A172 (cell line): ENCODE results near the gene DNAJC1. TPM values are rescaled to one million over a fixed set of nuclear protein-coding genes. Genes with fewer than 3 reads are reported as not detected.
"Not testable (repeated sequence)": the region's sequence is repeated elsewhere in the genome, so short reads cannot be mapped to it uniquely, and the experiment has no call there.

Experiments used
- DNase-seq: peaks from one replicate; pipeline ENCODE4 v3.0.0-alpha.2; 2015; ENCODE audit warnings: low spot score
- total RNA-seq: library from RNA; depleted of rRNA; stranded (reverse); fragments of >200 nt; shearing (Covaris generic); gene quantifications from 2 replicates; pipeline ENCODE4 v1.2.3, GENCODE V29; 2014

Gene DNAJC1
- total RNA-seq, 1 experiment from 2014 or later: 28.5 TPM

DNA sequence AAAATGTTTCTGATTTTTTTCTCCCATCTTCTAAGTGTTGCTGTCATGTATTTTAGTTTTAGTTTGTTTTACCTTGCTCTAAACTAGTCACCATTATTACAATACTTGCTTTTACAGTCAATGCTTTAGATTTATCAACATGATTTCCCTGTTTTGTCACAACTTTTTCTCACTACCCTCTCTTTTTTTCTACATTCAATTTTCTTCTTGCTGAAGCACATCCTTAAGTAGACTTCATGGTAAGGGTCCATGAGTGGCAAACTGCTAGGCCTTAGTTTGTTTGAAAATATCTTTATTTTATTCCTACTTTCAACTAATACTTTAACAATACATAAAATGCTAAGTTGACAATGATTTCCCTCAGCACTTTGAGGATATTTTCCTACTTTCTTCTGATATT, 173.5 kb downstream of the DNAJC1 start:
- DNase-seq: no peak

DNA sequence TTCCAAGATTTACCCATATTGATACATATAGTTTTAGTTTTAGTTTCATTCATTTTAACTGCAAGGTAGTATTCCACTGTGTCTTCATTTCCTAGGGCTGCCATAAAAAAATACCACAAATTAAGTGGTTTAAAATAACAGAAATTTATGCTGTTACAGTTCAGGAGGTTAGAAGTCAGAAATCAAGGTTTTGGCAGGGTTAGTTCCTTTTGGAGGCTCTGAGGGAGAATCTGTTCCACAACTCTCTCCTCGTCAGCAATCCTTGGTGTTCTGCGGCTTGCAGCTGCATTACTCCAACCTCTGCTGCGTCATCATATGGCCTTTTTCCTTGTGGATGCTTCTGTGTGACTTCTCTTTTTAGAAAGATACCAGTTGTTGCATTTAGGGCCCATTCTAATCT, 176.2 kb downstream of the DNAJC1 start:
- no peak for DNase-seq

DNA sequence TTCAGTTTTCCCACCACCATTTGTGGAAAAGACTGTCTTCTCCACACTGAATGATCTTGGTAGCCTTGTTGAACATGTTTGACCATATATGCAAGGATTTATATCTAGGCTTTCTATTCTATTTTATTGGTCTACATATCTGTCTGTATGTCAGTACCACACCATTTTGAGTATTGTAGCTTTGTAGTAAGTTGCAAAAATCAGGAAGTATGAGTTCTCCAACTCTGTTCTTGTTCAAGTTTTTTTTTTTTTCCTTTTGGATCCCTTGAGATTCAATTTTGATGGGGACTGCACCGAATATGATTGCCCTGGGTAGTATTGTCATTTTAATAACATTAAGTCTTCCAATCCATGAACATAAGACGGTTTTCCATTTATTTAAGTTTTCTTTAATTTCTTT, 176.8 kb downstream of the DNAJC1 start:
- no peak for DNase-seq

DNA sequence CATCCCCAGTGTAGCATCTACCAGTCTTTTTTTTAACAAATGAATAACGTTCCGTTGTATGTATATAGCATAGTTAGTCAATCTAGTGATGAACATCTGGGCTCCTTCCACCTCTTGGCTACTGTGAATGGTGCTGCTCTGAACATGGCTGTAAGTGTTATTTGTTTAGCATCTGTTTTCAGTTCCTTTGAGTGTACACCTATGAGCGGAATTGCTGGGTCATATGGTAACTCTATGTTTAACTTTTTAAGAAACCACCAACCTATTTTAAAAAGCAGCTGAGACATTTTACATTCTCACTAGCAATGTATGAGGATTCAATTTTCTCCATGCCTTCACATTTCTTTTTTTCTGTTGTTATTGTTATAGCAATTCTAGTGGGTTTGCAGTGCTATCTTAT, 178.2 kb downstream of the DNAJC1 start:
- no peak for DNase-seq

DNA sequence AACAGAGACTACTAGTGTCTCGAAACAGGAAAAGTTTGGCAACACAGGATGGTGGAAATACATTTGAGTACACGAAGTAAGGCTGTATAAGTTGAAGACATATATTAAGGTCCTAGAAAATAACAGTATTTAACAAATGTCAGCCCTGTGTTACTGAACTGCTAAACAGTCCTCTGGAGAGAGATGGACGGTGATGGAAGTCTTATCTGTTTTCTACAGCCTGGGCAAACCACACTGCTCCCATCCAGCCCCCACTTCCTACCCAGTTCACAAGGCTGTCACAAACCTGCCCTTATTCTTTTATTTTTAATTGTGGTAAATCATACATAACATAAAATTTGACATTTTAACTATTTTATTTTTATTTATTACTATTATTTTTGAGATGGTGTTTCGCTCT, 179.1 kb downstream of the DNAJC1 start:
- DNase-seq: no peak

DNA sequence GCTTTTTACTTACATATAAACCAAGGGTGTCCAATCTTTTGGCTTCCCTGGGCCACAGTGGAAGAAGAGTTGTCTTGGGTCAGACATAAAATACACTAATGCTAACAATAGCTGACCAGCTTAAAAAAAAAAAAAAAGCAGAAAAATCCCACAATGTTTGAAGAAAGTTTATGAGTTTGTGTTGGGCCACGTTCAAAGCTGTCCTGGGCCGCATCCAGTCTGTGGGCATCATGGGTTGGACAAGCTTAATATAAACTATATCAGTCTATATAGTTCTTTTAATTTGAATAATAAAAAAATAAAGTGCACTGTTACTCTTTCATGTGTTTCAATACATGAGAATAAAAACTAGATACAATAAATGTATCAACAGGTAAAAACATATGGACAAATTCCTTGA, 179.9 kb downstream of the DNAJC1 start:
- no peak for DNase-seq

DNA sequence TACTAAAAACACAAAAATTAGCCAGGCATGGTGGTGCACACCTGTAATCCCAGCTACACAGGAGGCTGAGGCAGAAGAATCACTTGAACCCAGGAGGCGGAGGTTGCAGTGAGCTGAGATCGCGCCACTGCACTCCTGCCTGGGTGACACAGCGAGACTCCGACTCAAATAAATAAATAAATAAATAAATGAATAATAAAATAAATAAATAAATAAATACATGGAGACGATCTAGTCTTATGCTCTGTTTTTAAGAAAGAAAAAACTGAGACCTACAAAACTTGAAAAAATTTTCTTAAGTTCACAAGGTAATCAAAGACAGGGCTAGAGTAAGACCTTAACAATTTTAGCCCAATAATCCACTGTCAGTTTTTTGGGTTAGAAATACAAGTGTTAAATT, 181.3 kb downstream of the DNAJC1 start:
- not testable (repeated sequence) for DNase-seq

DNA sequence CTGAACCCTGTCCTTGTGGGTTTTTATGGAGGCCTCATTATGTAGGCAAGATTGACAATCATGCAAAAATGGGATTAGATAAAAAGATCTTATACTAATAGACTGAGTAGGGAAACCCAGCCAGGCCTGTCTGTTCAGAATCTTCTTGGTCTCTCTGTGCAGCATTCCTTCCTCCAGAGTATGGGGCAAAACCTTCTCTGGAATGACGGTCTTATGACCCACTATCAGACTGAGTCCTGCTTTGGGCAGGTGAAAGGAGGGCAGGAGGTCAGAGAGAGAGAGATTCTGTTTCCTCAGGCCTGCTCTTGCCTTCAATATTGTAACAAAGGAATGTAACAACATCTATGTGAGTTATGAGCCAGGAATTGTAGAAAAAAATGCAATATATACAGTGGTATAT, 182.6 kb downstream of the DNAJC1 start:
- no peak for DNase-seq

DNA sequence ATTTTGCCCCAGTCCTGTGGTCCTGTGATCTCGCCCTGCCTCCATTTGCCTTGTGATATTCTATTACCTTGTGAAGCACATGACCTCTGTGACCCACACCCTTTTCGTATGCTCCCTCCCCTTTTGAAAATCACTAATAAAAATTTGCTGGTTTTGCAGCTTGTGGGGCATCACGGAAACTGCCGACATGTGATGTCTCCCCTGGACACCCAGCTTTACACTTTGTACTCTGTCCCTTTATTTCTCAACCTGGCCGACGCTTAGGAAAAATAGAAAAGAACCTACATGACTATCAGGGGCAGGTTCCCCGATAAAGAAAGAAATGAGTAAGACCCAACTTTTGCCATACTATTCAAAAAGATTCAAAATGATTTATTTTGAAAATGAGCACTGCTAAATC, 185.1 kb downstream of the DNAJC1 start:
- not testable (repeated sequence) for DNase-seq

DNA sequence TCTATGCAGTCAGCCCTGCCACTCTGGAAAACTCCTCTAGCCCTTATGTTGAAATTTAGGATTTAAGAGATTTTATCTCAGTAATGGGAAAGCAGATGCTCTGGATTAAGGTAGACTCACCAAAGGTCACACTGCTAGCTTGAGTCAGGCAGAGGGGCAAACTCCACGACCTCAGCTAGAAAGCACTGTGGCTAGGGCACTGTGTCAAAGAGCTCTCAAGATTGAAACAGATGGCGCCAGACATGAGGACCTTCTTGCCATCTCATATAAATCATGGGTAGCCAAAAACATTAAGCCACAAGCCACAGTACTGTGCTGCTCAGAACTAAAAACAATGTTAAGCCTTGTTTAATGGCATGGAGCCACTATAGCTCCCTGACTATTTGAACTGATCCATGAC, 188.7 kb downstream of the DNAJC1 start:
- no peak for DNase-seq

DNA sequence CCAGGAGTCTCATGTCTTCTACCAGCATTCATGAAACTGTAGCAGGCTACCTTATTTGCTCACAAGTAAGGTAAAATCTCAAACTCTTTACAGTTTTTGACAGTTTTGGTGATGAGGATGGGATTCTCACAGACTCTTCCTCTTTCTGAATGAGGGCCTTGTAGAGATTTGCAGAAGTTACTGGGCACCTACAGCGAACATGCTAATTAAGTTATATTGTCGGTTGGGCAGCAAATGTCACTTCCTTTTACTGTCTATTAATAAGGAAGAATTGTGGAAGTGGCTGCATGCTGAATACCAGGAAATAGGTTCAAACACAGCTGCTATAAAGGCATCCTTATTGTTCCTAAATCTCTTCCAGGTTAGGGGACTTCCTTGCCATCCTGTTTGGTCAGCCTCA, 189.6 kb downstream of the DNAJC1 start:
- no peak for DNase-seq

DNA sequence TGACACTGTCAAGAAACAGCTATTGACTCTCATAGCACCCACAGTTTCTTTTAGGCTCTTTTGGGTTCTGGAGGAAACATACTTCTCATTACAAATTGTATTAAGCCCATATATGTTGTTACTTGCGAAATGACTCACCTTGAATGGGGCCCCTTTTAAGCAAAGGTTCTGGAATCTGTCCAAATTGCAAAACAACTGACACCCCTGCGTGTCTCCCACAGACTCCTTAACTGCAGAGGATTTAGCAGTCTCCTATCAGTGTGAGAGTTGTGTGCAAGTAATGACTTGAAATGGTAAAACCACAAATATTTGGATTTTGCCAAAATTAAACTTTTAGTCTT, 192.3 kb downstream of the DNAJC1 start:
- DNase-seq: no peak

DNA sequence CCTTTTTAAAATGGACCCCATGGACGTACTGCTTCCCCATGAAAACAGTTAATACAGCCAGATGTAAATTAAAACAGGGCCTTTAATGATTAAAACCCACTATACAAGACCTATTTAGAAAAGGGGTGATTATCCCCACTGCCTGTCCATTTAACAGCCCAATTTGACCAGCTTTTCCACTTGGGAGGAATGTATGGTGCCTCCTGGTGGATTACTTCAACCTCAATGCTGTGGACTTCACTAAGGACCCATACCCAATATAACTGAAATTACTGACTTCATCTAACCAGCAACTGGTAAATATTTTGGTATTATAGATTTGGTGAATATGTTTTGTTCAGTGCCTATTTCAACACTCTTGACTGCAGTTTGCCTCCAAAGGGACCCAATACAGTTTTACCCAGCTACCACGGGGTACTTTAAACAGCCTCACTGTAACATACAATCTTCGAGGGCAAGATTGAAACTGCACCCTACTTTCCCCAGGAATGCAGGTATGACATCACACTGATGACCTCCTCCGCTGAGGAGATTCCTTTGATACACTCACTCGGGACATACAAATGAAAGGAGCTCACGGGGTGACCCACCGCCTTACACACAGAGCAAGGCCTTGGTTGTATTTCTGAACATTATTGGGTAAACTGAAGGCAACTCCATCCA, 192.8 kb downstream of the DNAJC1 start:
- no peak for DNase-seq

DNA sequence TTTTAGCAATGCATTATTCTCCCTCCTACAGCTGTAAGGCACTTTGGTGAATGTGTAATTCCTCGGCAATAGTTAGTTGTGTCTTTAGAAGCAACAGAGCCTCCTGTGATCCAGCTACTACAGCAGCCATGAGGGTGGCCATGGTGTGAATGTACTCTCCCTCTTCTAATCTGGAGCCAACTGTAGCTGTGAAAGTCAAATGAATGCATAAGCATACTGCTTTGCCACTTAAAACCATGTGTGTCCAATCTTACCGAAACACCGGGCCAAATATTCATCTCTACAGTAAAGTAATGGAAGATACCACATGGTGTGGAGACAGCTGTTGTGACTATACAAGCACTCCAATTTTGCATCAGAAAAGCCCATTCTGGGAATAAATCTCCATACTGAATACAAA, 195.0 kb downstream of the DNAJC1 start:
- DNase-seq: no peak

DNA sequence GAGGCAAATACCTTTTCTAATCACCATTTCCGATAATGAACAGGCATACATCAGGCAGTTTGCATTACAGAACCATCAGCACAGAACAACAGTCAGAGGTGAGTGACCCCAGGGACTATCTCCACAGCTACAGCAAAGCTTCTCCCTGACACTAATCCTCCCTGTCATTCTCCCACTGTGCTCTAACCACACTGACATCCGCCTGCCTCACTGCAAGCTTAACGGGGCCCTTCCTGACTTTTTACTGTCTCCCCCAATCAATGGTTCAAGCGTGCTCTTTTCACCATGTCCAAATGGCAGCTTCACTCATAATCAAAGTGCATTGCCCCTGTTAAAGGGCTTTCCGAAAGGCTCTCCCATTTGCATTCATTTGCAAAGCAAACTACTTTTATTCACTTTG, 196.3 kb downstream of the DNAJC1 start:
- DNase-seq: peak; percentile 24

DNA sequence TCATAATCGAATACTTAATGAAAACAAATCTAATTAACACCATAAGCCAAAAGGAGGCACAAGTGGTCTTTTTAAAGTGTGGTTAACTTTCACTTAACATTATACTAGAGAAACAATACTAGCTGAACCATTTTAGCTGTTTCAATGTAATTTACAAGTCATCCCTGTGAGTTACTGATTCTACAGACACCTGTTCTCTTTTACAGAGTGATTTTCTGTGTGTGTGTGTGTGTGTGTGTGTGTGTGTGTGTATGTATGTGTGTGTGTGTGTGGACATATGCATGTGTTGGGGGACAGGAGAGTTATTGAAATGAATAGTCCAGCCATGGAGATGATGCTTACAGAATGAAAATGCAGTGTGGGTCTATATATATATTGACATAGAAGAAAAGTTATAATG, 200.2 kb downstream of the DNAJC1 start:
- DNase-seq: no peak

DNA sequence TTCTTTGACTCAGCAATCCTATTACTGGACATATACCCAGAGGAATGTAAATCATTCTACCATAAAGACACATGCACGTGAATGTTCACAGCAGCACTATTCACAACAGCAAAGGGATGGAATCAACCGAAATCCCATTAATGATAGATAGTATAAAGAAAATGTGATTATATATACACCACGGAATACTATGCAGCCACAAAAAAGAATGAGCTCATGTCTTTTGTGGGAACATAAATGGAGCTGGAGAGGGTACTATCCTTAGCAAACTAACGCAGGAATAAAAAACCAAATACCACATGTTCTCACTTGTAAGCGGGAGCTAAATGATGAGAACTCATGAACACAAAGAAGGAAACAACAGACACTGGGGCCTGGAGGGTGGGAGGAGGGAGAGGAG, 201.9 kb downstream of the DNAJC1 start:
- no peak for DNase-seq

DNA sequence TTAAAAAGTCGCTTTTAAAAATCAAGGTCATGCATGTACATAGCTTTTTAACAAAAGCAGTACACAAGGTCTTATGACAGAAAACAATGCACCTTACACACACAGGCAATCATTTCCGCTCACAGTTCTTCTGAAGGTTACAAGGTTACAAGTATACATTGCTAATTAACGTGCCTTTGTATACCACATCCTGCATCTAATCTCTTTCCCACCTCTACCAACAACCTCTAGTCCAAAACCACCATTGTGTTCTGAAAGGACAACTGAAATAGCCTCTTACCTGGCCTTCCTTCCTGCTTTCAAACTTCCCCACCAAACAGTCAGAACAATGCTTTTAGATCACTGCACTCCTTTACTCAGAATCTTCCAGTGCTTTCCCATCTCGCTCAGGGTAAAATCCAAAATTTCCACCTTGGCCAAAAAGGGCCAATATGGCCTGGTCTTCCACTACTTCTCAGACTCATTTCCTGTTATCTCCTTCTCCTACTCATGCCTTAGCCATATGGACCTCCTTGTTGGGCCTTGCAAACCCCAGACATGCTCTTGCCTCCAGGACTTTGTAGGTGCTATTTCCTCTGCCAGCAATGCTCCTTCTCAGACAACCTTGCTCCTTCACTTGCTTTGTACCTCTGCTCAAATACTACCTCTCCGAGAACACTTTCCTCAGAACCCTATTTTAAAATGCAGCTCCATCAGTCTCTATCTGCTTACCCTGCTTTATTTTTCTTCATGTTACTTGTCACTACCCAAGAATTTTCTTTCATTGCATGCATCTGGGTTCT, 205.4 kb downstream of the DNAJC1 start:
- no peak for DNase-seq

DNA sequence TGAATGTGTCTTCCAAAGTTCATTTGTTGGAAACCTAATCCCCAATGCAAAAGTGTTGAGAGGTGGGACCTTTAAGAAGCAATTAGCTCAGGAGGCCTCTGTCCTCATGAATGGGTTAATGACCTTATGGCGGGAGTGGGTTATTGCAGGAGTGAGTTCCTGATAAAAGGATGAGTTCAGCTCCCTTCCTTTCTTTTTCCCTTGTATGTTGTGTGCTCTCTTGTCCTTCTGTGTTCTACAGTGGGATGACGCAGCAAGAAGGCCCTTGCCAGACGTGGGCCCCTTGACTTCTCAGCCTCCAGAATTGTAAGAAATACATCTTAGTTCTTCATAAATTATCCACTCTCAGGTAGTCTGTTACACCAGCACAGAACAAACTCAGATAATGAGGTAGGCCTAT, 206.0 kb downstream of the DNAJC1 start:
- DNase-seq: no peak

DNA sequence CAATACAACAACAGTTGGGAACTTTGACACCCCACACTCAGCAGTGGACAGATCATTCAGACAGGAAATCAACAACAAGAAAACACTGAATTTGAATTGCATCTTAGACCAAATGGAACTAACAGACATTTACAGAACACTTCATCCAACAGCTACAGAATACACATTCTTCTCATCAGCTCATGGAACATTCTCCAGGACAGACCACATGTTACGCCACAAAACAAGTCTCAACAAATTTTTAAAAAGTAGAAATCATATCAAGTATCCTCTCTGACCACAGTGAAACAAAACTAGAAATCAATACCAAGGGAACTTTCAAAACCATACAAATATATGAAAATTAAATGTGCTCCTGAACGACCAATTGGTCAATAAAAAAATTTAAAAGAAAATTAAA, 212.3 kb downstream of the DNAJC1 start:
- no peak for DNase-seq

DNA sequence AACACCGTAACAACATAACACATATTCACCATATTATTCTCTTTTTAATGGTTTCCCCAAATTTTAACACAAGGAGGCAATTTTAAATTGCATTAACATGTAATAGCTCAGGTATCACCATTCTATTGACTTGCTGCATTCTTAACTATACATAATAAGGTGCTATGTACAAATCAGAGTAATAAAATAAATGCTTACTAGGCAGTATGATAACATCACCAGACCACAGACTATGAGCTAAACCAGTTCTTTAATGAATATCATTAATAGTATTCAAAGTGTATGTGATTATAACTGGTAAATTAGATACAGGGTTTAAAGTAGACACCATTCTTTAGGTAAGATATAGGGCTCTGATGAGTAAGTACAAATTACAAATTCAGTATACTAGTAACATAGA, 226.6 kb downstream of the DNAJC1 start:
- no peak for DNase-seq

DNA sequence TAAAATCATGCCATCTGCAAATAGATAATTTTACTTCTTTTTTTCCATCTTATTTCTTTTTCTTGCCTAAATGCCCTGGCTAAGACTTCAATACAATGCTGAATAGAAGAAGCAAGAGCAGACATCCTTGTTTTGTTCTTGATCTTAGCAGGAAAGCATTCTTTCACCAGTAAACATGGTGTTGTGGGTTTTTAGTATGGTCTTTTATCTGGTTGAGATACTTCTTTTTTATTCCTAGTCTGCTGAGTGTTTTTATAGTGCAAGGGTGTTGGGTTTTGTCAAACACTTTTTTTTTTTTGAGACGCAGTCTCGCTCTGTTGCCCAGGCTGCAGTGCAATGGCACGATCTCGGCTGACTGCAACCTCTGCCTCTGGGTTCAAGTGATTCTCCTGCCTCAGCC, 232.3 kb downstream of the DNAJC1 start:
- no peak for DNase-seq

DNA sequence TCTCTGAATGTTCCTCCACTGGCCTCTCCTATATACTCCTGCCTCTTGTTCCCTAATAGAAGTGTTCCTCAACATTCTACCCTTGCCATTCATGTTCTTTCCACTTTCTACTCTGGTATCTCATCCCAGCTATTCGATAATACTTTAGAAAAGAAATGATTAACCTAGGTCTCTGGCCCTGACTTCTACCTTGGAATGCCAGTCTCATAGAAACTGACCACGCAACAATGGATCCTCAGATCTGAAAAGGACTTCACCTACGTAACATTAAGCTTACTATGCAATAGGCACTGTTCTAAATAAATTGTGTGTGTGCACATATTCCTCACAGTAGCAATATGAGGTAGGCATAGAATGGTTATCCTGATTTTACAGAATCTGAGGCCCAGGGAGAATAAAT, 234.5 kb downstream of the DNAJC1 start:
- no peak for DNase-seq
